K562 (cell line): ENCODE results near the gene C1QTNF7. TPM values are rescaled to one million over a fixed set of nuclear protein-coding genes. Genes with fewer than 3 reads are reported as not detected.

Experiments
- ARHGAP35 ChIP-seq: fragments of 450-650 bp; IDR thresholded peaks from 2 replicates; pipeline ENCODE4 v1.6.1; 2018; ENCODE audit not compliant: partially characterized antibody
- GABPB1 ChIP-seq: sonication (generic); formaldehyde crosslinking; IDR thresholded peaks from 2 replicates; pipeline ENCODE4 v1.8.0; 2022; ENCODE audit warnings: mild to moderate bottlenecking, missing genetic modification reagents
- RAD21 ChIP-seq, 2 experiments: fragments of 250-450 bp in 1 of 2; fragments of 450-650 bp in 1 of 2; sonication (Bioruptor Pico) in 1 of 2; formaldehyde crosslinking in 1 of 2; IDR thresholded peaks in 1 of 2; conservative IDR thresholded peaks in 1 of 2; 2 replicates each; pipeline versions ENCODE4 v1.4.0 to v1.8.0; 2020 to 2022; ENCODE audit warnings: mild to moderate bottlenecking in 2 of 2, moderate library complexity in 1 of 2
- REST ChIP-seq, 2 experiments: fragments of 450-650 bp; formaldehyde crosslinking in 1 of 2; IDR thresholded peaks; 2 replicates each; pipeline versions ENCODE4 v1.4.0 to v1.6.1; 2014 to 2020; ENCODE audit warnings: mild to moderate bottlenecking in 2 of 2, borderline replicate concordance in 1 of 2, low read depth in 1 of 2
- polyA plus RNA-seq, 8 experiments: library from polyadenylated mRNA; depleted of rRNA in 4 of 8; stranded (reverse) in 5 of 8; unstranded in 3 of 8; fragments of >200 nt; fragmentation: Nextera tagmentation in 2 of 8; fragmentation: Illumina TruSeq in 1 of 8; extraction: Ambion mirVana in 2 of 8; extraction: Trizol in 1 of 8; gene quantifications; 2 replicates each; pipeline versions ENCODE4 v1.2.1 to v1.2.3, GENCODE V29; 2011 to 2014; ENCODE audit warnings: inconsistent platforms in 1 of 8, missing spikeins in 1 of 8
- total RNA-seq, 7 experiments: library from RNA; depleted of rRNA in 6 of 7; stranded (reverse); fragments of >200 nt in 6 of 7; fragmentation: Illumina TruSeq in 2 of 7; extraction: Trizol in 2 of 7; gene quantifications; 2 replicates each; pipeline versions ENCODE4 v1.2.1 to v1.2.3, GENCODE V29; 2011 to 2021; ENCODE audit warnings: low replicate concordance in 1 of 7
- TF ChIP-seq, protein P1 (sequence below): sonication (generic); formaldehyde crosslinking; IDR thresholded peaks from 2 replicates; pipeline ENCODE4 v1.8.0; 2023; ENCODE audit warnings: mild to moderate bottlenecking, missing genetic modification reagents

Gene C1QTNF7
- total and polyA plus RNA-seq, 9 of the 15 experiments (the other 6 are each of a cell fraction or from before 2014, with no cell fraction given) = not detected

DNA sequence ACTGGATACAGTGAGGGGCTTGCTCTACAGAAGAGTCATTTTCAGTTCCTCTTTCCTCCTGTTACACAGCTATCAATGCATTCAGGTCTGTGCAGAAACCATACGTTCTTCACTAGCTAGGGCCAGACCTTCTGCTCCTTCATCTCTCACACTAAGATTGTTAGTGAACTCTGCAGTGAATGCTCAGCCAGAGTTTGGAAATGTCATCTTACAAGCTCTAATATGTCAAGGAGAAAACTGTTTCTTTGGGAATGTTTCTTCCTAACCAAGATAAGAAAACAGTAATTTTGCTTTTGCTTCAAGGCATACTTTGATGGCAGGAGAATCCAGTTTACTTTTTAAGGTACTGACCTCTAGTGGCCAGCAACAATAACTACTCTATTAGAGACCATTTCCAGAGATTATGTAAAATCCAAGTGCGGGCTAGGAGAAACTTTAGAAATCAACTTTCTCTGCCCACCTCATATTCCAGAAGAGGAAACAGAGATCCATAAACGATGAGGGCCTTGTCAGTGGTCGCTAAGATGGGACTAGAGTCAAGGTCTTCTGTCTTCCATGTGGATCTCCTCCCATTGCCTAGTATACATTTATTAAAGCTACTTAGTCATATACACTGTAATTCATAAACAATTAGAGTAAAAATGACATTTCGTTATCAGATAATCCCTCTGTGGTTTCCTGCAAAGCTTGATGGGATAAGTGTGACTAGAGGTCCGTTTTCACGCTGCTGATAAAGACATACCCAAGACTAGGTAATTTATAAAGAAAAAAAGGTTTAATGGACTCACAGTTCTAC lies 29.8 kb downstream of the C1QTNF7 start (continued):
- no peak for TF ChIP-seq GABPB1 (CRISPR knock-in tag)
- no peak for TF ChIP-seq ARHGAP35
- TF ChIP-seq RAD21 (CRISPR knock-in tag; conservative IDR thresholded peaks at IDR 0.05 in 1 of 2, IDR thresholded peaks at IDR 0.05 in 1 of 2) = peak; percentile 64 to 77
- TF ChIP-seq, protein P1, sequence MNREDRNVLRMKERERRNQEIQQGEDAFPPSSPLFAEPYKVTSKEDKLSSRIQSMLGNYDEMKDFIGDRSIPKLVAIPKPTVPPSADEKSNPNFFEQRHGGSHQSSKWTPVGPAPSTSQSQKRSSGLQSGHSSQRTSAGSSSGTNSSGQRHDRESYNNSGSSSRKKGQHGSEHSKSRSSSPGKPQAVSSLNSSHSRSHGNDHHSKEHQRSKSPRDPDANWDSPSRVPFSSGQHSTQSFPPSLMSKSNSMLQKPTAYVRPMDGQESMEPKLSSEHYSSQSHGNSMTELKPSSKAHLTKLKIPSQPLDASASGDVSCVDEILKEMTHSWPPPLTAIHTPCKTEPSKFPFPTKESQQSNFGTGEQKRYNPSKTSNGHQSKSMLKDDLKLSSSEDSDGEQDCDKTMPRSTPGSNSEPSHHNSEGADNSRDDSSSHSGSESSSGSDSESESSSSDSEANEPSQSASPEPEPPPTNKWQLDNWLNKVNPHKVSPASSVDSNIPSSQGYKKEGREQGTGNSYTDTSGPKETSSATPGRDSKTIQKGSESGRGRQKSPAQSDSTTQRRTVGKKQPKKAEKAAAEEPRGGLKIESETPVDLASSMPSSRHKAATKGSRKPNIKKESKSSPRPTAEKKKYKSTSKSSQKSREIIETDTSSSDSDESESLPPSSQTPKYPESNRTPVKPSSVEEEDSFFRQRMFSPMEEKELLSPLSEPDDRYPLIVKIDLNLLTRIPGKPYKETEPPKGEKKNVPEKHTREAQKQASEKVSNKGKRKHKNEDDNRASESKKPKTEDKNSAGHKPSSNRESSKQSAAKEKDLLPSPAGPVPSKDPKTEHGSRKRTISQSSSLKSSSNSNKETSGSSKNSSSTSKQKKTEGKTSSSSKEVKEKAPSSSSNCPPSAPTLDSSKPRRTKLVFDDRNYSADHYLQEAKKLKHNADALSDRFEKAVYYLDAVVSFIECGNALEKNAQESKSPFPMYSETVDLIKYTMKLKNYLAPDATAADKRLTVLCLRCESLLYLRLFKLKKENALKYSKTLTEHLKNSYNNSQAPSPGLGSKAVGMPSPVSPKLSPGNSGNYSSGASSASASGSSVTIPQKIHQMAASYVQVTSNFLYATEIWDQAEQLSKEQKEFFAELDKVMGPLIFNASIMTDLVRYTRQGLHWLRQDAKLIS (CRISPR knock-in tag) = no peak
- TF ChIP-seq REST (IDR thresholded peaks at IDR 0.05; ENCODE audit: borderline replicate concordance) = peak; percentile 52; the same call in 1 of the 2 replicates
- no peak for TF ChIP-seq REST (CRISPR knock-in tag; IDR thresholded peaks at IDR 0.05; ENCODE audit: low read depth)
